Smooth muscle cell (in vitro differentiated cells): ENCODE results near the gene INPP4B. TPM values are rescaled to one million over a fixed set of nuclear protein-coding genes. Genes with fewer than 3 reads are reported as not detected.

Experiments used
- DNase-seq: peaks from one replicate; lab custom pipeline; 2025; ENCODE audit not compliant: unreplicated experiment; lab: John Stamatoyannopoulos, UW
- H2AFZ ChIP-seq: fragments of 200-600 bp; sonication (generic); 2 replicates; pipeline ENCODE4 v1.6.0; 2016; ENCODE audit warnings: antibody characterized with exemption, low read depth, mild to moderate bottlenecking
- H3F3A ChIP-seq: fragments of 200-600 bp; sonication (generic); 2 replicates; pipeline ENCODE4 v1.6.0; 2017; ENCODE audit warnings: antibody characterized with exemption, low read depth
- H3K27ac ChIP-seq: fragments of 200-600 bp; sonication (generic); 2 replicates; pipeline ENCODE4 v1.5.1; 2016; ENCODE audit warnings: low read depth, mild to moderate bottlenecking
- H3K27me3 ChIP-seq: fragments of 200-600 bp; sonication (generic); 2 replicates; pipeline ENCODE4 v1.6.1; 2016; ENCODE audit warnings: low read depth, mild to moderate bottlenecking
- H3K36me3 ChIP-seq: fragments of 200-600 bp; sonication (generic); 2 replicates; pipeline ENCODE4 v1.5.1; 2016; ENCODE audit warnings: low read depth
- H3K4me1 ChIP-seq: fragments of 200-600 bp; sonication (generic); 2 replicates; pipeline ENCODE4 v1.5.1; 2016; ENCODE audit warnings: low read depth
- H3K4me2 ChIP-seq: fragments of 200-600 bp; sonication (generic); 2 replicates; pipeline ENCODE4 v1.6.0; 2016; ENCODE audit warnings: mild to moderate bottlenecking
- H3K4me3 ChIP-seq: fragments of 200-600 bp; sonication (generic); 2 replicates; pipeline ENCODE4 v1.5.1; 2016; ENCODE audit warnings: mild to moderate bottlenecking
- H3K79me2 ChIP-seq: fragments of 200-600 bp; sonication (generic); 2 replicates; pipeline ENCODE4 v1.6.0; 2016; ENCODE audit warnings: low read depth, mild to moderate bottlenecking
- H3K9ac ChIP-seq: fragments of 200-600 bp; sonication (generic); 2 replicates; pipeline ENCODE4 v1.6.0; 2016; ENCODE audit warnings: low read depth
- H3K9me3 ChIP-seq: fragments of 200-600 bp; sonication (generic); replicated peaks from 2 replicates; pipeline ENCODE4 v1.5.1; 2016; ENCODE audit warnings: low read depth
- H4K20me1 ChIP-seq: fragments of 200-600 bp; sonication (generic); 2 replicates; pipeline ENCODE4 v1.6.0; 2016; ENCODE audit warnings: low read depth
- CTCF ChIP-seq: fragments of 200-600 bp; sonication (generic); IDR thresholded peaks from 2 replicates; pipeline ENCODE4 v1.5.1; 2017; ENCODE audit warnings: borderline replicate concordance, mild to moderate bottlenecking, antibody characterized with exemption; ENCODE audit not compliant: insufficient read depth, poor library complexity, severe bottlenecking
- WGBS: methylation state at CpG from one replicate; pipeline ENCODE4 v1.1.7; 2016; ENCODE audit warnings: low lambda C conversion rate; 5-methylcytosine and 5-hydroxymethylcytosine counted together
- polyA plus RNA-seq: library from polyadenylated mRNA; unstranded; fragments of >200 nt; fragmentation: Nextera tagmentation; extraction: Ambion mirVana; gene quantifications from 2 replicates; pipeline ENCODE4 v1.2.1, GENCODE V29; 2016
- total RNA-seq: library from RNA; depleted of rRNA; stranded (reverse); fragments of >200 nt; gene quantifications from 2 replicates; pipeline ENCODE4 v1.2.3, GENCODE V29; 2014

INPP4B gene
- total and polyA plus RNA-seq, 2 experiments from 2014 or later = 2.0 to 10.9 TPM

GRCh38 chr4:142705820-142706219 lies 140.3 kb downstream of the INPP4B start:
- no peaks in the 10 kb centered on the region for H3K9me3 ChIP-seq
- 62% methylated on average over 1 of the region's 1 CpG for WGBS

GRCh38 chr4:142703694-142704309 lies 142.3 kb downstream of the INPP4B start:
- TF ChIP-seq CTCF = no peak
- no peak for DNase-seq
- no peak overlapping the region for H3K4me2 ChIP-seq
- H3K9me3 ChIP-seq = no peaks in the 10 kb centered on the region
- no peaks in the 10 kb centered on the region for H3K36me3 ChIP-seq
- H3K9ac ChIP-seq = no peak overlapping the region
- H2AFZ ChIP-seq = no peak overlapping the region
- no peak overlapping the region for H3K27ac ChIP-seq
- H3F3A ChIP-seq = no peaks in the 10 kb centered on the region
- no peaks in the 10 kb centered on the region for H3K79me2 ChIP-seq
- no peak overlapping the region for H3K4me3 ChIP-seq
- H3K27me3 ChIP-seq = no peaks in the 10 kb centered on the region
- 47% methylated on average over 4 of the region's 4 CpGs for WGBS
- no peaks in the 10 kb centered on the region for H3K4me1 ChIP-seq
- H4K20me1 ChIP-seq = no peaks in the 10 kb centered on the region

More at GRCh38 chr4:142705820-142706219, 140.3 kb downstream of the INPP4B start:
- H2AFZ ChIP-seq = no peak overlapping the region
- H3K36me3 ChIP-seq = no peaks in the 10 kb centered on the region
- H3F3A ChIP-seq = no peaks in the 10 kb centered on the region
- H3K79me2 ChIP-seq = no peaks in the 10 kb centered on the region
- TF ChIP-seq CTCF = no peak
- H3K4me1 ChIP-seq = no peaks in the 10 kb centered on the region
- no peak overlapping the region for H3K27ac ChIP-seq
- H3K9ac ChIP-seq = no peak overlapping the region
- no peak overlapping the region for H3K4me3 ChIP-seq
- H3K4me2 ChIP-seq = no peak overlapping the region
- H3K27me3 ChIP-seq = no peaks in the 10 kb centered on the region
- no peaks in the 10 kb centered on the region for H4K20me1 ChIP-seq
- no peak for DNase-seq

- no peak for TF ChIP-seq CTCF
- Histone ChIP-seq H4K20me1 (no peaks in the 10 kb centered on the region), H3K4me2 (no peak overlapping the region), H2AFZ (no peak overlapping the region), H3K27ac (no peak overlapping the region), H3K4me3 (no peak overlapping the region), H3K9ac (no peak overlapping the region), H3K36me3 (no peaks in the 10 kb centered on the region), H3K9me3 (no peaks in the 10 kb centered on the region), H3K79me2 (no peaks in the 10 kb centered on the region), H3K27me3 (no peaks in the 10 kb centered on the region), H3F3A (no peaks in the 10 kb centered on the region), H3K4me1 (no peaks in the 10 kb centered on the region)
- DNase-seq = no peak
These were observed 145.1 kb downstream of the INPP4B start for GRCh38 chr4:142701017-142701416.

GRCh38 chr4:142700531-142700930 lies 145.6 kb downstream of the INPP4B start:
- H3K27ac ChIP-seq = no peak overlapping the region
- H3K4me3 ChIP-seq = no peak overlapping the region
- H3K4me2 ChIP-seq = no peak overlapping the region
- H3K9ac ChIP-seq = no peak overlapping the region
- no peaks in the 10 kb centered on the region for H4K20me1 ChIP-seq
- TF ChIP-seq CTCF = no peak
- no peaks in the 10 kb centered on the region for H3K36me3 ChIP-seq
- no peaks in the 10 kb centered on the region for H3K79me2 ChIP-seq
- H3F3A ChIP-seq = no peaks in the 10 kb centered on the region
- H3K9me3 ChIP-seq = no peaks in the 10 kb centered on the region
- no peak overlapping the region for H2AFZ ChIP-seq
- no peaks in the 10 kb centered on the region for H3K4me1 ChIP-seq
- no peaks in the 10 kb centered on the region for H3K27me3 ChIP-seq
- DNase-seq = no peak
